OCI-LY1 (cell line): ENCODE data around the gene RGP1.

ENCODE experiments used
- H2AFZ ChIP-seq: fragments of 200-600 bp; sonication (generic), shearing (Covaris generic); 2 replicates; pipeline ENCODE4 v1.6.0; 2014; ENCODE audit warnings: antibody characterized with exemption, mild to moderate bottlenecking, low read length
- H3F3A ChIP-seq: fragments of 200-600 bp; sonication (generic), shearing (Covaris generic); 2 replicates; pipeline ENCODE4 v1.6.0; 2014; ENCODE audit warnings: mild to moderate bottlenecking, antibody characterized with exemption, low read length, moderate library complexity; ENCODE audit not compliant: insufficient read depth
- H3K27ac ChIP-seq: fragments of 200-600 bp; sonication (generic); 2 replicates; pipeline ENCODE4 v1.5.1; 2014; ENCODE audit warnings: low read length, mixed run types, mild to moderate bottlenecking, low read depth; ENCODE audit not compliant: poor library complexity, severe bottlenecking
- H3K27me3 ChIP-seq: fragments of 200-600 bp; sonication (generic); 2 replicates; pipeline ENCODE4 v1.6.0; 2014; ENCODE audit warnings: antibody characterized with exemption, mild to moderate bottlenecking, low read length, moderate library complexity; ENCODE audit not compliant: insufficient read depth
- H3K36me3 ChIP-seq: fragments of 200-600 bp; sonication (generic); 2 replicates; pipeline ENCODE4 v1.6.1; 2014; ENCODE audit warnings: mild to moderate bottlenecking, antibody characterized with exemption, low read length, moderate library complexity, mixed read lengths; ENCODE audit not compliant: insufficient read depth
- H3K4me1 ChIP-seq: fragments of 200-600 bp; sonication (generic); 2 replicates; pipeline ENCODE4 v1.5.1; 2014; ENCODE audit warnings: mild to moderate bottlenecking, low read length, moderate library complexity; ENCODE audit not compliant: insufficient read depth, severe bottlenecking
- H3K4me2 ChIP-seq: fragments of 200-600 bp; sonication (generic), shearing (Covaris generic); 2 replicates; pipeline ENCODE4 v1.6.1; 2014; ENCODE audit warnings: low read length
- H3K4me3 ChIP-seq: fragments of 200-600 bp; sonication (generic); 2 replicates; pipeline ENCODE4 v1.5.1; 2014; ENCODE audit warnings: low read length, low read depth, mild to moderate bottlenecking, mixed read lengths; ENCODE audit not compliant: poor library complexity, severe bottlenecking
- H3K79me2 ChIP-seq: fragments of 200-600 bp; shearing (Covaris generic); 2 replicates; pipeline ENCODE4 v1.6.1; 2016; ENCODE audit warnings: mixed run types, low read length, mixed read lengths; ENCODE audit not compliant: insufficient read depth
- H3K9ac ChIP-seq: fragments of 200-600 bp; sonication (generic), shearing (Covaris generic); 2 replicates; pipeline ENCODE4 v1.6.1; 2014; ENCODE audit warnings: mild to moderate bottlenecking, low read length, mixed read lengths
- H3K9me2 ChIP-seq: fragments of 200-600 bp; sonication (generic), shearing (Covaris generic); 2 replicates; pipeline ENCODE4 v1.6.1; 2014; ENCODE audit warnings: low read depth, mild to moderate bottlenecking, low read length, mixed read lengths
- H3K9me3 ChIP-seq: fragments of 200-600 bp; shearing (Covaris generic); 2 replicates; pipeline ENCODE4 v1.6.1; 2014; ENCODE audit warnings: low read length, mixed read lengths
- H4K20me1 ChIP-seq: fragments of 200-600 bp; sonication (generic), shearing (Covaris generic); 2 replicates; pipeline ENCODE4 v1.6.0; 2016; ENCODE audit warnings: mild to moderate bottlenecking, low read length; ENCODE audit not compliant: insufficient read depth
- CTCF ChIP-seq: fragments of 200-600 bp; sonication (generic), shearing (Covaris generic); IDR thresholded peaks from 2 replicates; pipeline ENCODE4 v1.5.1; 2017; ENCODE audit warnings: mild to moderate bottlenecking, antibody characterized with exemption, low read length, moderate library complexity, mixed read lengths
- EZH2 ChIP-seq: fragments of 200-600 bp; sonication (generic), shearing (Covaris generic); IDR thresholded peaks from 2 replicates; pipeline ENCODE4 v1.8.0; 2017; ENCODE audit warnings: borderline replicate concordance, mixed run types, mild to moderate bottlenecking, antibody characterized with exemption, low read length, moderate library complexity, mixed read lengths

Gene RGP1

GRCh38 chr9:35778496-35778895 lies 29.4 kb downstream of the RGP1 start:
- Histone ChIP-seq H3K27me3 (no peaks in the 10 kb centered on the region), H3K79me2 (no peaks in the 10 kb centered on the region), H3K4me2 (no peak overlapping the region), H3K27ac (no peak overlapping the region), H3K9me2 (no peaks in the 10 kb centered on the region), H3K4me3 (no peak overlapping the region), H3F3A (no peaks in the 10 kb centered on the region), H3K4me1 (peaks cover 22% of the 10 kb centered on the region), H4K20me1 (no peaks in the 10 kb centered on the region), H3K9ac (no peak overlapping the region), H2AFZ (no peak overlapping the region), H3K36me3 (peaks cover 4% of the 10 kb centered on the region; the same call in 1 of the 2 replicates), H3K9me3 (no peaks in the 10 kb centered on the region)
- no peak for TF ChIP-seq CTCF
- no peak for TF ChIP-seq EZH2

GRCh38 chr9:35781066-35781465 lies 32.0 kb downstream of the RGP1 start:
- Histone ChIP-seq H3K9me2 (no peaks in the 10 kb centered on the region), H3K4me2 (no peak overlapping the region), H3K79me2 (no peaks in the 10 kb centered on the region), H3K4me1 (peaks cover 7% of the 10 kb centered on the region), H3K4me3 (no peak overlapping the region), H2AFZ (no peak overlapping the region), H4K20me1 (no peaks in the 10 kb centered on the region), H3F3A (no peaks in the 10 kb centered on the region), H3K27ac (no peak overlapping the region), H3K9me3 (no peaks in the 10 kb centered on the region), H3K27me3 (no peaks in the 10 kb centered on the region), H3K9ac (no peak overlapping the region), H3K36me3 (peaks cover 6% of the 10 kb centered on the region; the same call in 1 of the 2 replicates)
- TF ChIP-seq EZH2: no peak
- TF ChIP-seq CTCF: no peak

- Histone ChIP-seq H3K4me2 (no peak overlapping the region), H3K9me3 (no peaks in the 10 kb centered on the region), H3K9me2 (no peaks in the 10 kb centered on the region), H3F3A (no peaks in the 10 kb centered on the region), H3K4me1 (no peaks in the 10 kb centered on the region), H3K4me3 (no peak overlapping the region), H3K36me3 (peaks cover 6% of the 10 kb centered on the region; the same call in 1 of the 2 replicates), H3K9ac (no peak overlapping the region), H3K27ac (no peak overlapping the region), H3K79me2 (no peaks in the 10 kb centered on the region), H4K20me1 (no peaks in the 10 kb centered on the region), H2AFZ (no peak overlapping the region), H3K27me3 (no peaks in the 10 kb centered on the region)
- TF ChIP-seq CTCF (no peak), EZH2 (no peak)
Observed at GRCh38 chr9:35783418-35783817, 34.3 kb downstream of the RGP1 start.
